ENCODE results near the gene NACAD.
"Not testable (repeated sequence)": the region's sequence is repeated elsewhere in the genome, so short reads cannot be mapped to it uniquely, and the experiment has no call there.

The NACAD gene

DNA sequence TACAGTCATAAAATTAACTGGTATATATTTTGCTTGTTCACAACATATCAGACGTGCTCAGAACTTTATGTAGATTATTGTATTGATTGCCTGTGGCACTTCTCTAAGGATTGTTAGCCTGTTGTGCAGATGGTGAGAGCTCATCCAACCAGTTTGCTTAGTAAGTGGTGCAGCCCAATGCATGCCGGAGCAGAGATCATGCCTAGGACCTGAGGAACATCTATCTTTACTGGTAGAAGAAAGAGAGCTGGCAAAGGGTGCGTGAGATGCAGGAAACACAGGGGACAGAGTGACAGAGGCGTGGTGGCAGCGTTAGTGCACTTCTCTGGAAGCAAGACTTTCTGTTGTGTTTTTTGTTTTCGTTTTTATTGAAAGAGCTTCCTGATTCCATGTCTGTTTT, 52.9 kb downstream of the NACAD start:
- Histone ChIP-seq H3K36me3 (ENCODE audit: control insufficient read depth in 2 of 2, insufficient read depth in 1 of 2, low read length in 2 of 2) (peaks cover 4 to 16% of the 10 kb centered on the region in 2 experiments; a peak in 2 of 3 replicates), H3K9me3 (ENCODE audit: control insufficient read depth, insufficient read depth, low read depth, low read length) (no peaks in the 10 kb centered on the region), H3K27ac (ENCODE audit: extremely low read depth, low read depth, low read length) (no peak overlapping the region), H3K4me3 (ENCODE audit: low read depth, low read length) (no peak overlapping the region), H3K4me1 (ENCODE audit: control insufficient read depth, insufficient read depth, low read length) (no peaks in the 10 kb centered on the region; the same call in 1 of the 2 replicates)
- TF ChIP-seq ZNF354C (tag by site-specific recombination; IDR thresholded peaks at IDR 0.05; ENCODE audit: borderline replicate concordance, low read depth) (no peak), ZNF138 (tag by site-specific recombination; IDR thresholded peaks at IDR 0.05; ENCODE audit: borderline replicate concordance) (no peak), ZNF335 (tag by site-specific recombination; conservative IDR thresholded peaks at IDR 0.05) (no peak)
- CTCF ChIA-PET, result interaction anchor here (1.1 kb wide), 1 partner anchor 9 kb away, joined by 5 read pairs; no protein-coding TSS in a partner anchor
- POLR2A ChIA-PET, result interaction anchor here (1.8 kb wide), 1 partner anchor 35 kb away, joined by 4 read pairs; no protein-coding TSS in a partner anchor

DNA sequence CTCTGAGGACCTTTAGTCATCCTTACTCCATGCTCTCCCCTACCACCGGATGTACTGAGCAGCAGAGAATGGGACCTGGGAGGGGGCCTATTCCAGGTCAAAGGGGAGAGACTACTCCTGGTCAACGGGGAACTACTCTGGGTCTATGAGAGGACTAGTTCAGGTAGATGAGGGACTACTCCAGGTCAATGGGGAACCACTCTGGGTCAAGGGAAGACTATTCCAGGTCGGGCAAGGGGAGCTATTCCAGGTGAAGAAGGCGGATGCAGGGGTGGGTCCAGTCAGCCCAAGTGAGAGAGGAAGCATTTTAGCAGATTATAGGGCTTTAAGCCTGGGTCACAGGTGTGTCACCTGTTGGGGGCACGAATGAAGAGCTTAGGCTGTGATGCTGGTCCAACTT, 53.4 kb downstream of the NACAD start:
- H3K9me3 ChIP-seq (ENCODE audit: control insufficient read depth, insufficient read depth, low read depth, low read length), result no peaks in the 10 kb centered on the region
- H3K4me3 ChIP-seq (ENCODE audit: low read depth, low read length), result no peak overlapping the region
- H3K4me1 ChIP-seq (ENCODE audit: control insufficient read depth, insufficient read depth, low read length), result no peaks in the 10 kb centered on the region; the same call in 1 of the 2 replicates
- peaks cover 4 to 16% of the 10 kb centered on the region in 2 experiments; a peak in 2 of 3 replicates for H3K36me3 ChIP-seq (ENCODE audit: control insufficient read depth in 2 of 2, insufficient read depth in 1 of 2, low read length in 2 of 2)
- CTCF ChIA-PET, result interaction anchor here (0.6 to 1.1 kb wide), 2 partner anchors 10 to 224 kb away, joined by 3 to 5 read pairs; no protein-coding TSS in a partner anchor
- no peak overlapping the region for H3K27ac ChIP-seq (ENCODE audit: extremely low read depth, low read depth, low read length)
- POLR2A ChIA-PET, result interaction anchor here (1.8 kb wide), 1 partner anchor 34 kb away, joined by 4 read pairs; no protein-coding TSS in a partner anchor
- TF ChIP-seq ZNF654 (tag by site-specific recombination; IDR thresholded peaks at IDR 0.05; ENCODE audit: low read depth) (no peak), SCRT1 (tag by site-specific recombination; IDR thresholded peaks at IDR 0.05; ENCODE audit: borderline replicate concordance) (peak; percentile 53; the same call in 1 of the 2 replicates), SCRT2 (tag by site-specific recombination; IDR thresholded peaks at IDR 0.05) (0 out of 2 replicates have a peak, but pooled peaks have one; percentile 18)

DNA sequence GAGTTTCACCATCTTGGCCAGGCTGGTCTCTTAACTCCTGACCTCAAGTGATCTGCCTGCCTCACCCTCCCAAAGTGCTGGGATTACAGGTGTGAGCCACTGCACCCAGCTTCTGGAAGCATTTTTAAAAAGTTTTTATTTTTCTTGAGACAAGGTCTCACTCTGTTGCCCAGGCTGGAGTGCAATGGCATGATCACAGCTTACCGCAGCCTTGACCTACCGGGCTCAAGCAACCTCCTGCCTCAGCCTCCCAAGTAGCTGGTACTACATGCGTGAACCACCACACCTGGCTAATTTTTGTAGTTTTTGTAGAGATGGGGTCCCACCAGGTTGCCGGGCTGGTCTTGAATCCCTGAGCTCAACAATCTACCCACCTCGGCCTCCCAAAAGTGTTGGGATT, 54.1 kb downstream of the NACAD start:
- POLR2A ChIA-PET; H3K27ac ChIP-seq (ENCODE audit: extremely low read depth, low read depth, low read length); H3K9me3 ChIP-seq (ENCODE audit: control insufficient read depth, insufficient read depth, low read depth, low read length); H3K4me3 ChIP-seq (ENCODE audit: low read depth, low read length); H3K4me1 ChIP-seq (ENCODE audit: control insufficient read depth, insufficient read depth, low read length): not testable (repeated sequence)
- H3K36me3 ChIP-seq (ENCODE audit: control insufficient read depth in 2 of 2, insufficient read depth in 1 of 2, low read length in 2 of 2), result peaks cover 0 to 16% of the 10 kb centered on the region in 2 experiments; a peak in 2 of 3 replicates
- CTCF ChIA-PET, result interaction anchor here (0.6 kb wide), 1 partner anchor 223 kb away, joined by 3 read pairs; no protein-coding TSS in a partner anchor

DNA sequence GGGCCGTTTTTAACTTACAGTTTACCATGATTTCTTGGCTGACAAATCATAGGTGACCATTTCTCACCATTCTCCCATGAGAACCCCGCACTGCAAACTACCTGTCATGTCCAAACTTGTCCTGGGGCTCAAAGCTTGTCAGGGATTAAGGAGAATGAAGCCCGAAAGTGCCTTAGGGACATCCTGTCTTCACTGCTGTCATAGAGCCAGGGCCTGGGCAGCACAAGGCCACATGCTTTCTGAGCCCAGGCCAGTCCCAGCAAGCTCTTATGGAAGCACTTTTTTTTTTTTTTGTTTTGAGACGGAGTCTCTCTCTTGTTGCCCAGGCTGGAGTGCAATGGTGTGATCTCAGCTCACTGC, 54.9 kb downstream of the NACAD start:
- Histone ChIP-seq H3K4me3 (ENCODE audit: low read depth, low read length) (no peak overlapping the region), H3K4me1 (ENCODE audit: control insufficient read depth, insufficient read depth, low read length) (no peaks in the 10 kb centered on the region; the same call in 1 of the 2 replicates), H3K9me3 (ENCODE audit: control insufficient read depth, insufficient read depth, low read depth, low read length) (no peaks in the 10 kb centered on the region), H3K36me3 (ENCODE audit: control insufficient read depth in 2 of 2, insufficient read depth in 1 of 2, low read length in 2 of 2) (peaks cover 0 to 11% of the 10 kb centered on the region in 2 experiments; a peak in 2 of 3 replicates), H3K27ac (ENCODE audit: extremely low read depth, low read depth, low read length) (no peak overlapping the region)
- POLR2A ChIA-PET, result interaction anchor here (0.7 to 1.0 kb wide), 2 partner anchors 33 to 78 kb away, joined by 3 to 5 read pairs; partner anchors contain the start of gene TBRG4
- CTCF ChIA-PET, result interaction anchor here (0.6 to 1.1 kb wide), 2 partner anchors 61 to 226 kb away, joined by 3 to 4 read pairs; no protein-coding TSS in a partner anchor
- TF ChIP-seq ZNF621 (tag by site-specific recombination; IDR thresholded peaks at IDR 0.05) (no peak), ZBTB48 (tag by site-specific recombination; IDR thresholded peaks at IDR 0.05) (peak; percentile 92)

DNA sequence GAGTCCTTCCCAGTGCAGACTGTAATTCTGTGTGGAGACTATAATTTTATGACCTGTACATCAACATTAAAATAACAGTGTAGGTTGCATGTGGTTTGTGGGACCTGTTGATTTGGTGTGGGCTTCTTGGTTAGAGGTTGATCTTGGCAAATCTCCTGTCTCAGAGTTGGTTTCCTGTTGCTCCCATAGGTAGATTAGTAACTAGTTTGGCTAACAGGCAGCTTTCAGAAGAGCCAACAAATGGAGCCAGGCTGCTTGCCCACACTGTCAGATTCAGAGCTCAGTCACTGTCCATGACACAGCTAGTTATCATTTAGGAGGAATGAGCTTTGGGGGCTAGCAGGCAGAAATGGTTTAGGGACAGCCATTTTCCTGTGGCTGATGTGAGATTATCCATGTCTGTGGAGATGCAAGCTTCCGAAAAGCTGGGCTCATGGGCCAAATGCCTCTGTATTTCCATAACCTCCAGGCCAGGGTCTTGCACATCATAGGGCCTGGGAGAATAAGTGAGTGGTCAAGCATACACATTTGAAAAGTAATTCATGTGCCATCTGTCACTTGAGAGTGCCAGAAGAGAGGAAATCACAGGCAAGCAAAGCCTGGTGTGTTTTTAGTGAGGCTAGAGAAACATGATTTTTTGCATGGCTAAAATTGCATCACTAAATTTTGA, 55.4 kb downstream of the NACAD start:
- Histone ChIP-seq H3K36me3 (ENCODE audit: control insufficient read depth in 2 of 2, insufficient read depth in 1 of 2, low read length in 2 of 2) (peaks cover 0 to 6% of the 10 kb centered on the region in 2 experiments; a peak in 2 of 3 replicates), H3K9me3 (ENCODE audit: control insufficient read depth, insufficient read depth, low read depth, low read length) (no peaks in the 10 kb centered on the region), H3K27ac (ENCODE audit: extremely low read depth, low read depth, low read length) (no peak overlapping the region), H3K4me3 (ENCODE audit: low read depth, low read length) (no peak overlapping the region), H3K4me1 (ENCODE audit: control insufficient read depth, insufficient read depth, low read length) (no peaks in the 10 kb centered on the region; the same call in 1 of the 2 replicates)
- CTCF ChIA-PET, result interaction anchor here (0.6 to 1.1 kb wide), 2 partner anchors 60 to 226 kb away, joined by 3 to 4 read pairs; no protein-coding TSS in a partner anchor
- POLR2A ChIA-PET, result interaction anchor here (0.6 to 1.0 kb wide), 2 partner anchors 19 to 32 kb away, joined by 3 read pairs; no protein-coding TSS in a partner anchor
- TF ChIP-seq SCRT1 (tag by site-specific recombination; IDR thresholded peaks at IDR 0.05; ENCODE audit: borderline replicate concordance) (0 out of 2 replicates have a peak, but pooled peaks have one; percentile 14), ZSCAN30 (tag by site-specific recombination; IDR thresholded peaks at IDR 0.05) (no peak), SCRT2 (tag by site-specific recombination; IDR thresholded peaks at IDR 0.05) (peak; percentile 87)
- TF ChIP-seq, protein P1, sequence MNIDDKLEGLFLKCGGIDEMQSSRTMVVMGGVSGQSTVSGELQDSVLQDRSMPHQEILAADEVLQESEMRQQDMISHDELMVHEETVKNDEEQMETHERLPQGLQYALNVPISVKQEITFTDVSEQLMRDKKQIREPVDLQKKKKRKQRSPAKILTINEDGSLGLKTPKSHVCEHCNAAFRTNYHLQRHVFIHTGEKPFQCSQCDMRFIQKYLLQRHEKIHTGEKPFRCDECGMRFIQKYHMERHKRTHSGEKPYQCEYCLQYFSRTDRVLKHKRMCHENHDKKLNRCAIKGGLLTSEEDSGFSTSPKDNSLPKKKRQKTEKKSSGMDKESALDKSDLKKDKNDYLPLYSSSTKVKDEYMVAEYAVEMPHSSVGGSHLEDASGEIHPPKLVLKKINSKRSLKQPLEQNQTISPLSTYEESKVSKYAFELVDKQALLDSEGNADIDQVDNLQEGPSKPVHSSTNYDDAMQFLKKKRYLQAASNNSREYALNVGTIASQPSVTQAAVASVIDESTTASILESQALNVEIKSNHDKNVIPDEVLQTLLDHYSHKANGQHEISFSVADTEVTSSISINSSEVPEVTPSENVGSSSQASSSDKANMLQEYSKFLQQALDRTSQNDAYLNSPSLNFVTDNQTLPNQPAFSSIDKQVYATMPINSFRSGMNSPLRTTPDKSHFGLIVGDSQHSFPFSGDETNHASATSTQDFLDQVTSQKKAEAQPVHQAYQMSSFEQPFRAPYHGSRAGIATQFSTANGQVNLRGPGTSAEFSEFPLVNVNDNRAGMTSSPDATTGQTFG (tag by site-specific recombination; IDR thresholded peaks at IDR 0.05; ENCODE audit: borderline replicate concordance), result no peak

All from HEK293 (cell line).